ENCODE data around the gene CPAMD8. TPM values are rescaled to one million over a fixed set of nuclear protein-coding genes. Genes with fewer than 3 reads are reported as not detected.

Gene CPAMD8
- total and polyA plus RNA-seq, 9 of the 15 experiments (the other 6 are each of a cell fraction or from before 2014, with no cell fraction given): 0.20 to 2.1 (median 1.3) TPM

- TF ChIP-seq ETV5 (CRISPR knock-in tag; IDR thresholded peaks at IDR 0.05; ENCODE audit: low read depth) (no peak), HMGN3 (IDR thresholded peaks at IDR 0.05; ENCODE audit: borderline replicate concordance, extremely low read depth, insufficient read length, low read depth, low read length) (no peak), COPS2 (conservative IDR thresholded peaks at IDR 0.05) (no peak), ZNF830 (CRISPR knock-in tag; IDR thresholded peaks at IDR 0.05) (no peak), XRCC3 (IDR thresholded peaks at IDR 0.05) (no peak), HDGF (IDR thresholded peaks at IDR 0.05) (no peak)
- TF ChIP-seq, protein P1, sequence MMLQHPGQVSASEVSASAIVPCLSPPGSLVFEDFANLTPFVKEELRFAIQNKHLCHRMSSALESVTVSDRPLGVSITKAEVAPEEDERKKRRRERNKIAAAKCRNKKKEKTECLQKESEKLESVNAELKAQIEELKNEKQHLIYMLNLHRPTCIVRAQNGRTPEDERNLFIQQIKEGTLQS (IDR thresholded peaks at IDR 0.05): peak; percentile 10; the same call in 1 of the 2 replicates
- TF ChIP-seq, protein P1 (CRISPR knock-in tag; conservative IDR thresholded peaks at IDR 0.05): no peak
- TF ChIP-seq, protein P2, sequence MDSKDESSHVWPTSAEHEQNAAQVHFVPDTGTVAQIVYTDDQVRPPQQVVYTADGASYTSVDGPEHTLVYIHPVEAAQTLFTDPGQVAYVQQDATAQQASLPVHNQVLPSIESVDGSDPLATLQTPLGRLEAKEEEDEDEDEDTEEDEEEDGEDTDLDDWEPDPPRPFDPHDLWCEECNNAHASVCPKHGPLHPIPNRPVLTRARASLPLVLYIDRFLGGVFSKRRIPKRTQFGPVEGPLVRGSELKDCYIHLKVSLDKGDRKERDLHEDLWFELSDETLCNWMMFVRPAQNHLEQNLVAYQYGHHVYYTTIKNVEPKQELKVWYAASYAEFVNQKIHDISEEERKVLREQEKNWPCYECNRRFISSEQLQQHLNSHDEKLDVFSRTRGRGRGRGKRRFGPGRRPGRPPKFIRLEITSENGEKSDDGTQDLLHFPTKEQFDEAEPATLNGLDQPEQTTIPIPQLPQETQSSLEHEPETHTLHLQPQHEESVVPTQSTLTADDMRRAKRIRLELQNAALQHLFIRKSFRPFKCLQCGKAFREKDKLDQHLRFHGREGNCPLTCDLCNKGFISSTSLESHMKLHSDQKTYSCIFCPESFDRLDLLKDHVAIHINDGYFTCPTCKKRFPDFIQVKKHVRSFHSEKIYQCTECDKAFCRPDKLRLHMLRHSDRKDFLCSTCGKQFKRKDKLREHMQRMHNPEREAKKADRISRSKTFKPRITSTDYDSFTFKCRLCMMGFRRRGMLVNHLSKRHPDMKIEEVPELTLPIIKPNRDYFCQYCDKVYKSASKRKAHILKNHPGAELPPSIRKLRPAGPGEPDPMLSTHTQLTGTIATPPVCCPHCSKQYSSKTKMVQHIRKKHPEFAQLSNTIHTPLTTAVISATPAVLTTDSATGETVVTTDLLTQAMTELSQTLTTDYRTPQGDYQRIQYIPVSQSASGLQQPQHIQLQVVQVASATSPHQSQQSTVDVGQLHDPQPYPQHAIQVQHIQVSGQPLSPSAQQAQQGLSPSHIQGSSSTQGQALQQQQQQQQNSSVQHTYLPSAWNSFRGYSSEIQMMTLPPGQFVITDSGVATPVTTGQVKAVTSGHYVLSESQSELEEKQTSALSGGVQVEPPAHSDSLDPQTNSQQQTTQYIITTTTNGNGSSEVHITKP (IDR thresholded peaks at IDR 0.05; ENCODE audit: partially characterized antibody): no peak
- Histone ChIP-seq H2AFZ (ENCODE audit: low read depth, low read length) (no peak overlapping the region), H3K9me1 (ENCODE audit: control insufficient read depth, insufficient read depth, low read length) (peaks cover 4% of the 10 kb centered on the region), H3K4me3 (no peak overlapping the region), H3K9me3 (replicated peaks; ENCODE audit: control insufficient read depth, insufficient read depth, low read depth, low read length) (no peaks in the 10 kb centered on the region), H3K27ac (ENCODE audit: extremely low read depth, low read depth, low read length) (no peak overlapping the region), H4K20me1 (replicated peaks; ENCODE audit: control insufficient read depth, insufficient read depth, low read length) (peaks cover 13% of the 10 kb centered on the region; the same call in 1 of the 2 replicates), H3K36me3 (ENCODE audit: control insufficient read depth, insufficient read depth, low read length) (peaks cover 59% of the 10 kb centered on the region), H3K27me3 (ENCODE audit: control insufficient read depth in 2 of 2, insufficient read depth in 2 of 2, low read length in 2 of 2) (no peaks in the 10 kb centered on the region), H3K4me2 (ENCODE audit: insufficient read depth, low read length) (no peak overlapping the region), H3K79me2 (ENCODE audit: control insufficient read depth, insufficient read depth, low read length) (no peaks in the 10 kb centered on the region), H3K9ac (ENCODE audit: insufficient read depth in 1 of 2, low read depth in 2 of 2, low read length in 2 of 2) (no peak overlapping the region), H3K4me1 (replicated peaks in 1 of 2; ENCODE audit: control insufficient read depth in 2 of 2, insufficient read depth in 2 of 2, low read length in 2 of 2) (no peaks in the 10 kb centered on the region)
- FAIRE-seq (no peak), DNase-seq (ENCODE audit: extremely low read depth in 1 of 4, low spot score in 3 of 4) (no peak), ATAC-seq (peak; percentile 37; the same call in 1 of the 3 replicates)
- intact Hi-C loops (cut with micrococcal nuclease): loop anchor here (5.0 kb wide), 1 partner anchor 277 kb away; no protein-coding TSS in a partner anchor
- BruUV-seq (replicated peaks): no TSS peak
- ChIA-PET CTCF (ENCODE audit: low intra/inter-chr PET ratio) (no interaction called here), POLR2A (interaction anchor here (0.6 to 1.2 kb wide), 4 partner anchors 8 to 420 kb away, joined by 3 to 4 read pairs (median 4); partner anchors contain the start of gene USE1)
- 76% methylated on average over 18 of the region's 18 CpGs for WGBS (ENCODE audit: insufficient coverage, low coverage, missing lambda C conversion rate)
- in situ Hi-C loops (cut with MboI): no loop called here
Measured at GRCh38 chr19:17049711-17050280, 23.2 kb upstream of the CPAMD8 start.
